Right atrium auricular region (tissue), 2 donors: Measurements from ENCODE around the gene RPL41. TPM values are rescaled to one million over a fixed set of nuclear protein-coding genes. Genes with fewer than 3 reads are reported as not detected.

ENCODE experiments used
- DNase-seq: peaks from one replicate; pipeline ENCODE4 v3.0.0-alpha.2; 2019; ENCODE audit warnings: low spot score
- H3K27ac ChIP-seq, 2 donors: fragments of 200-600 bp; sonication (generic); 1 replicate in 1 of 2; 2 replicates in 1 of 2; pipeline ENCODE4 v1.5.1; 2016 to 2019
- H3K27me3 ChIP-seq, 2 donors: fragments of 200-600 bp; sonication (generic); one replicate each; pipeline versions ENCODE4 v1.5.1 to v1.6.0; 2017 to 2019
- H3K36me3 ChIP-seq: fragments of 200-600 bp; sonication (generic); one replicate; pipeline ENCODE4 v1.5.1; 2016
- H3K4me1 ChIP-seq, 2 donors: fragments of 200-600 bp; sonication (generic); one replicate each; pipeline versions ENCODE4 v1.5.1 to v1.6.0; 2017 to 2019
- H3K4me3 ChIP-seq, 2 donors: fragments of 200-600 bp; sonication (generic); 1 replicate in 1 of 2; 2 replicates in 1 of 2; pipeline ENCODE4 v1.5.1; 2017 to 2019; ENCODE audit warnings: mild to moderate bottlenecking in 1 of 2, moderate library complexity in 1 of 2
- H3K9me3 ChIP-seq, 2 donors: fragments of 200-600 bp; sonication (generic); one replicate each; pipeline ENCODE4 v1.5.1; 2019
- CTCF ChIP-seq, 2 donors: fragments of 200-600 bp; sonication (generic); IDR thresholded peaks; one replicate each; pipeline ENCODE4 v1.5.1; 2019; ENCODE audit warnings: antibody characterized with exemption in 2 of 2
- total RNA-seq, 2 donors: library from RNA; depleted of rRNA; stranded (reverse); fragments of >200 nt; gene quantifications; one replicate each; pipeline ENCODE4 v1.1.0, GENCODE V29; 2016

Gene RPL41
- total RNA-seq, 2 donors from 2014 or later = 606 to 2,188 TPM

GRCh38 chr12:56104109-56104814 lies 12.2 kb upstream of the RPL41 start, which contains the start of gene PA2G4:
Gene PA2G4, plus strand, starts transcription at chr12:56104559. Its CDS starts 179 bp downstream, at chr12:56104738.
- DNase-seq = peak; percentile 97
- no peaks in the 10 kb centered on the region for H3K9me3 ChIP-seq
- peaks cover 0 to 24% of the 10 kb centered on the region in 2 donors for H3K4me1 ChIP-seq
- H3K36me3 ChIP-seq = peaks cover 25% of the 10 kb centered on the region
- TF ChIP-seq CTCF (IDR thresholded peaks at IDR 0.05) = no peak
- no peaks in the 10 kb centered on the region for H3K27me3 ChIP-seq
- peak within 1 kb of the TSS; percentile 83 to 87 for H3K27ac ChIP-seq
- H3K4me3 ChIP-seq = peak within 1 kb of the TSS; percentile 68 to 78

GRCh38 chr12:56104815-56105608 lies 11.4 kb upstream of the RPL41 start:
- no peak for DNase-seq
- H3K27ac ChIP-seq = peak overlapping the region; percentile 83 to 87
- peaks cover 33% of the 10 kb centered on the region for H3K36me3 ChIP-seq

DNA sequence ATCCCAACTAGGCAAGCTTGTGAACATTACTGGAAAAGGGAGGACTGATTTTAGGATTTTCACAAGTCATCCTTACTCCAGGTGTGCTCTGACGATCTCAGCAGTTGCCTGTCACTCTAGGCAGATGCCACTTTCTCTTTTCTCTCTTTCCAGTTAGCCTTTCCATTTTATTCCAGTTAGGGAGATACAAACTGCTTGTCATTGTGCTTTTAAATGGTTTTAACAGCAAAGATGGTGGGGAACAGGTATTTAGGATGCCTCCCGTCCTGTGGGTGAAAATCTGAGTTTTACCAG lies 10.9 kb upstream of the RPL41 start:
- Histone ChIP-seq H3K27me3 (no peaks in the 10 kb centered on the region), H3K4me3 (peak overlapping the region; percentile 64 to 78), H3K9me3 (no peaks in the 10 kb centered on the region), H3K27ac (no peak overlapping the region), H3K4me1 (peaks cover 0 to 24% of the 10 kb centered on the region in 2 donors), H3K36me3 (peaks cover 38% of the 10 kb centered on the region)
- no peak for TF ChIP-seq CTCF (IDR thresholded peaks at IDR 0.05)
- DNase-seq = no peak

More at GRCh38 chr12:56104815-56105608, 11.4 kb upstream of the RPL41 start:
- no peaks in the 10 kb centered on the region for H3K27me3 ChIP-seq
- H3K9me3 ChIP-seq = no peaks in the 10 kb centered on the region
- peak overlapping the region; percentile 64 to 78 for H3K4me3 ChIP-seq
- no peak for TF ChIP-seq CTCF (IDR thresholded peaks at IDR 0.05)
- peaks cover 0 to 24% of the 10 kb centered on the region in 2 donors for H3K4me1 ChIP-seq

DNA sequence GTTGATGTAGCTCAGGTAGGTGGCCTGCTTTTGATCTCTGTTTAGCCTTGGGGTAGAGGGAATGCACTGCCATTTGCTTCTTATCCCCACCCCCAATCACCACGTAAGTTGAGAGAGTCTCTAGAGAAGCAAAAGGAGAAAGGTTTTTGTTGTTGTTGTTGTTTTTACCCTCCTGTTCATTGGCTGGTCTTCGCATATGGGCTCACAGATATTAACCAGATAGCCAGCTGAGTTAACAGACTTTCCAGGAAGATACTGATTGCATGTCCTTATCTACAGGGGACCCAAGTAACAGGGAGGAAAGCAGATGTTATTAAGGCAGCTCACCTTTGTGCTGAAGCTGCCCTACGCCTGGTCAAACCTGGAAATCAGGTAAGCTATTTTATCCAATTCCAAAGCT lies 9.2 kb upstream of the RPL41 start:
- DNase-seq = no peak
- Histone ChIP-seq H3K4me3 (no peak overlapping the region), H3K27me3 (no peaks in the 10 kb centered on the region), H3K36me3 (peaks cover 55% of the 10 kb centered on the region), H3K4me1 (peaks cover 0 to 24% of the 10 kb centered on the region in 2 donors), H3K27ac (no peak overlapping the region), H3K9me3 (no peaks in the 10 kb centered on the region)
- TF ChIP-seq CTCF (IDR thresholded peaks at IDR 0.05) = no peak

GRCh38 chr12:56110571-56110970 lies 5.9 kb upstream of the RPL41 start:
- Histone ChIP-seq H3K4me1 (peaks cover 0 to 13% of the 10 kb centered on the region in 2 donors), H3K27me3 (no peaks in the 10 kb centered on the region), H3K9me3 (no peaks in the 10 kb centered on the region), H3K27ac (no peak overlapping the region), H3K36me3 (peaks cover 70% of the 10 kb centered on the region), H3K4me3 (no peak overlapping the region)
- DNase-seq = no peak
- no peak for TF ChIP-seq CTCF (IDR thresholded peaks at IDR 0.05)
